Duodenal mucosa (tissue), 2 donors: ENCODE measurements around the gene S1PR4.
"Not testable (repeated sequence)": the region's sequence is repeated elsewhere in the genome, so short reads cannot be mapped to it uniquely, and the experiment has no call there.

Source experiments
- H3K27ac ChIP-seq: one replicate; pipeline ENCODE4 v1.7.0; 2013; ENCODE audit warnings: low read depth, low read length
- H3K27me3 ChIP-seq, 2 donors: one replicate each; pipeline ENCODE4 v1.7.0; 2013; ENCODE audit warnings: low read length in 2 of 2, control low read depth in 1 of 2; ENCODE audit not compliant: insufficient read depth in 2 of 2, control insufficient read depth in 1 of 2
- H3K36me3 ChIP-seq, 2 donors: one replicate each; pipeline ENCODE4 v1.7.0; 2013; ENCODE audit warnings: low read length in 2 of 2, control low read depth in 1 of 2; ENCODE audit not compliant: insufficient read depth in 2 of 2, control insufficient read depth in 1 of 2
- H3K4me1 ChIP-seq, 2 donors: one replicate each; pipeline ENCODE4 v1.7.0; 2013; ENCODE audit warnings: low read length in 2 of 2, control low read depth in 1 of 2; ENCODE audit not compliant: insufficient read depth in 2 of 2, control insufficient read depth in 1 of 2
- H3K4me3 ChIP-seq, 2 donors: one replicate each; pipeline ENCODE4 v1.7.0; 2013; ENCODE audit warnings: low read length in 2 of 2, low read depth in 1 of 2
- H3K9ac ChIP-seq, 2 donors: one replicate each; pipeline ENCODE4 v1.7.0; 2013; ENCODE audit warnings: low read length in 2 of 2, low read depth in 1 of 2
- H3K9me3 ChIP-seq, 2 donors: one replicate each; pipeline ENCODE4 v1.7.0; 2013; ENCODE audit warnings: low read length in 2 of 2, control low read depth in 1 of 2; ENCODE audit not compliant: control insufficient read depth in 1 of 2

S1PR4 gene

GRCh38 chr19:3206216-3206953 is 27.8 kb downstream of the S1PR4 start:
- Histone ChIP-seq H3K9ac (no peak overlapping the region), H3K36me3 (peaks cover 21 to 45% of the 10 kb centered on the region in 2 donors), H3K27me3 (no peaks in the 10 kb centered on the region), H3K9me3 (no peaks in the 10 kb centered on the region), H3K27ac (no peak overlapping the region), H3K4me3 (no peak overlapping the region), H3K4me1 (no peaks in the 10 kb centered on the region)

- Histone ChIP-seq H3K4me1 (no peaks in the 10 kb centered on the region), H3K36me3 (peaks cover 14 to 41% of the 10 kb centered on the region in 2 donors), H3K4me3 (no peak overlapping the region), H3K9me3 (no peaks in the 10 kb centered on the region), H3K27ac (no peak overlapping the region), H3K9ac (no peak overlapping the region), H3K27me3 (no peaks in the 10 kb centered on the region)
Observed at GRCh38 chr19:3207461-3208242, 29.1 kb downstream of the S1PR4 start.

- H3K27me3 ChIP-seq: no peaks in the 10 kb centered on the region
- H3K4me3 ChIP-seq: no peak overlapping the region
- no peaks in the 10 kb centered on the region for H3K4me1 ChIP-seq
- no peaks in the 10 kb centered on the region for H3K9me3 ChIP-seq
- H3K9ac ChIP-seq: no peak overlapping the region
- H3K27ac ChIP-seq: no peak overlapping the region
- peaks cover 14 to 37% of the 10 kb centered on the region in 2 donors for H3K36me3 ChIP-seq
Observed at GRCh38 chr19:3208317-3209207, 30.0 kb downstream of the S1PR4 start.

- Histone ChIP-seq H3K4me1 (no peaks in the 10 kb centered on the region), H3K4me3 (no peak overlapping the region), H3K27ac (no peak overlapping the region), H3K9ac (no peak overlapping the region), H3K36me3 (peaks cover 9 to 19% of the 10 kb centered on the region in 2 donors), H3K27me3 (no peaks in the 10 kb centered on the region), H3K9me3 (no peaks in the 10 kb centered on the region)
Observed at GRCh38 chr19:3210347-3211017, 31.9 kb downstream of the S1PR4 start.

- Histone ChIP-seq H3K4me1 (no peaks in the 10 kb centered on the region), H3K9me3 (no peaks in the 10 kb centered on the region), H3K9ac (no peak overlapping the region), H3K27me3 (no peaks in the 10 kb centered on the region), H3K36me3 (peaks cover 6 to 16% of the 10 kb centered on the region in 2 donors), H3K27ac (no peak overlapping the region), H3K4me3 (no peak overlapping the region)
Observed at GRCh38 chr19:3211191-3211590, 32.6 kb downstream of the S1PR4 start.

- Histone ChIP-seq H3K27ac (no peak overlapping the region), H3K27me3 (no peaks in the 10 kb centered on the region), H3K4me1 (no peaks in the 10 kb centered on the region), H3K9ac (no peak overlapping the region), H3K9me3 (no peaks in the 10 kb centered on the region), H3K4me3 (no peak overlapping the region), H3K36me3 (peaks cover 0 to under 1% of the 10 kb centered on the region in 2 donors)
Observed at GRCh38 chr19:3213159-3213558, 34.6 kb downstream of the S1PR4 start.

GRCh38 chr19:3216874-3217273 is 38.3 kb downstream of the S1PR4 start:
- Histone ChIP-seq H3K27ac (no peak overlapping the region), H3K27me3 (no peaks in the 10 kb centered on the region), H3K36me3 (no peaks in the 10 kb centered on the region), H3K4me3 (no peak overlapping the region), H3K4me1 (no peaks in the 10 kb centered on the region), H3K9ac (no peak overlapping the region), H3K9me3 (no peaks in the 10 kb centered on the region)

- Histone ChIP-seq H3K4me1 (no peaks in the 10 kb centered on the region), H3K36me3 (no peaks in the 10 kb centered on the region), H3K27me3 (peaks cover 5 to 9% of the 10 kb centered on the region in 2 donors), H3K9me3 (no peaks in the 10 kb centered on the region), H3K4me3 (no peak overlapping the region), H3K9ac (no peak overlapping the region), H3K27ac (no peak overlapping the region)
Observed at GRCh38 chr19:3220576-3220975, 42.0 kb downstream of the S1PR4 start.

- H3K27ac ChIP-seq: not testable (repeated sequence)
Observed at GRCh38 chr19:3221576-3221975, 43.0 kb downstream of the S1PR4 start.

More at GRCh38 chr19:3221576-3221975, 43.0 kb downstream of the S1PR4 start:
- peaks cover 13 to 18% of the 10 kb centered on the region in 2 donors for H3K27me3 ChIP-seq
- not testable (repeated sequence) for H3K9me3 ChIP-seq, H3K36me3 ChIP-seq, H3K4me3 ChIP-seq, H3K4me1 ChIP-seq, H3K9ac ChIP-seq
